Measurements from ENCODE around the gene APOBEC3B.
"Not testable (repeated sequence)": the region's sequence is repeated elsewhere in the genome, so short reads cannot be mapped to it uniquely, and the experiment has no call there.

APOBEC3B gene

GRCh38 chr22:38967451-38968450 lies 14.4 kb upstream of the APOBEC3B start:
- no peak for DNase-seq

GRCh38 chr22:38968801-38969200 lies 13.3 kb upstream of the APOBEC3B start:
- DNase-seq: no peak

- no peak for DNase-seq
Observed at GRCh38 chr22:38970551-38970950, 11.6 kb upstream of the APOBEC3B start.

GRCh38 chr22:38971202-38971601 lies 10.9 kb upstream of the APOBEC3B start:
- no peak for DNase-seq

GRCh38 chr22:38971791-38972190 lies 10.4 kb upstream of the APOBEC3B start:
- no peak for DNase-seq

- DNase-seq: no peak
Observed at GRCh38 chr22:38972558-38972957, 9.6 kb upstream of the APOBEC3B start.

GRCh38 chr22:38973289-38974169 lies 8.6 kb upstream of the APOBEC3B start:
- no peak for DNase-seq

GRCh38 chr22:38974170-38974825 lies 7.8 kb upstream of the APOBEC3B start:
- DNase-seq: no peak

GRCh38 chr22:38974826-38975175 lies 7.3 kb upstream of the APOBEC3B start:
- DNase-seq: no peak

- not testable (repeated sequence) for DNase-seq
Observed at GRCh38 chr22:38977289-38977688, 4.9 kb upstream of the APOBEC3B start.

GRCh38 chr22:38980587-38980986 lies 1.6 kb upstream of the APOBEC3B start:
- not testable (repeated sequence) for DNase-seq

- peak; percentile 34 for DNase-seq
Observed at GRCh38 chr22:38981005-38981991, 849 bp upstream of the APOBEC3B start.

- DNase-seq: no peak
Observed at GRCh38 chr22:38984224-38984623, 2.1 kb downstream of the APOBEC3B start.

GRCh38 chr22:38984784-38985757 lies 2.9 kb downstream of the APOBEC3B start:
- DNase-seq: peak; percentile 37

GRCh38 chr22:38986629-38987028 lies 4.5 kb downstream of the APOBEC3B start:
- DNase-seq: no peak

- DNase-seq: no peak
Observed at GRCh38 chr22:38987171-38987895, 5.2 kb downstream of the APOBEC3B start.

GRCh38 chr22:38989466-38989865 lies 7.3 kb downstream of the APOBEC3B start:
- DNase-seq: no peak

GRCh38 chr22:38992871-38993371 lies 10.8 kb downstream of the APOBEC3B start:
- not testable (repeated sequence) for DNase-seq

GRCh38 chr22:38996105-38996504 lies 14.0 kb downstream of the APOBEC3B start:
- DNase-seq: no peak

- no peak for DNase-seq
Observed at GRCh38 chr22:38997518-38997917, 15.4 kb downstream of the APOBEC3B start.

Data from NCI-H226 (cell line).